ENCODE data around the gene DLEU7. TPM values are rescaled to one million over a fixed set of nuclear protein-coding genes. Genes with fewer than 3 reads are reported as not detected.

The DLEU7 gene
- total RNA-seq, 6 experiments from 2014 or later = 0.12 to 0.38 (median 0.33) TPM; not detected in 3

DNA sequence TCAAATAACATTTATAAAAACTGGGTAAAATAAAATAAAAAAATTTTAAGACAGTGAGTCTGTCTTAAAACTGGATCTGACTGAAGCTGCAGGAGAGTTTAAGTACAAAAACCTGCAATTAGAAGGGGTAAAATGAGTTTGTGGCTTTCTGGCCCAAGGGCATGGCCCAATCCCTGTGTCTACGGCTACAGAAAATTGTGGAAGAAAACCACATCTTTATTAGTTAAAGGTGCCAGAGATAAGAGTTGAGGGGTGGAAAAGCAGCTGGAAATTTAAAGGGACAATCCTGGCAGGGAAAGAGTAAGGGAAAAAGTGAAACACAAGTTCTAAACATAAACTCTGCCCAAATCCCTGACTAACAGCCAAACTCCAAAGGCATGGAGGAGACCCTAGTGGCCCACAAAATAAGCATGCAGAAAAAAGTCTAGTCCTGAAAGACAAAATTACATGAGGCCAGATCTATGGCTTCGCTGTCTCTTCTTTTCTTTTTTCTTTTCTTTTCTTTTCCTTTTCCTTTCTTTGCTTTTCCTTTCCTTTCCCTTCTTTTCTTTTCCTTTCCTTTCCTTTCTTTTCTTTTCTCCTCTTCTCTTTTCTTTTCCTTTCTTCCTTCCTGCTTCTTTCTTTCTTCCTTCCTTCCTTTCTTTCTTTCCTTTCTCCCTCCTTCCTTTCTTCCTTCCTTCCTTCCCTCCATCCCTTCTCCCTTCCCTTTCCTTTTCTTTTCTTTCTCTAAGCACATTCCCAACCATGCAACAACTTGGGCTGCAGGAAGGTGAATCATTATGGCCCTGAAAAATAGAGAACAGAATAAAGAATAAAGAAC lies 23.5 kb upstream of the DLEU7 start:
- H3K9me3 ChIP-seq = no peaks in the 10 kb centered on the region
- no peaks in the 10 kb centered on the region for H3K27me3 ChIP-seq
- no peaks in the 10 kb centered on the region for H3K36me3 ChIP-seq
- H3K27ac ChIP-seq = no peak overlapping the region
- DNase-seq (no peak), ATAC-seq (no peak)
- H3K4me3 ChIP-seq = no peak overlapping the region
- 83% methylated on average over 2 of the region's 2 CpGs for WGBS (ENCODE audit: insufficient coverage, low coverage, low lambda C conversion rate, missing lambda C conversion rate)
- intact Hi-C loops (cut with DNase I) = no loop called here
- no peaks in the 10 kb centered on the region for H3K4me1 ChIP-seq
- no peak for TF ChIP-seq POLR2A (IDR thresholded peaks at IDR 0.05)
- TF ChIP-seq, protein P1, sequence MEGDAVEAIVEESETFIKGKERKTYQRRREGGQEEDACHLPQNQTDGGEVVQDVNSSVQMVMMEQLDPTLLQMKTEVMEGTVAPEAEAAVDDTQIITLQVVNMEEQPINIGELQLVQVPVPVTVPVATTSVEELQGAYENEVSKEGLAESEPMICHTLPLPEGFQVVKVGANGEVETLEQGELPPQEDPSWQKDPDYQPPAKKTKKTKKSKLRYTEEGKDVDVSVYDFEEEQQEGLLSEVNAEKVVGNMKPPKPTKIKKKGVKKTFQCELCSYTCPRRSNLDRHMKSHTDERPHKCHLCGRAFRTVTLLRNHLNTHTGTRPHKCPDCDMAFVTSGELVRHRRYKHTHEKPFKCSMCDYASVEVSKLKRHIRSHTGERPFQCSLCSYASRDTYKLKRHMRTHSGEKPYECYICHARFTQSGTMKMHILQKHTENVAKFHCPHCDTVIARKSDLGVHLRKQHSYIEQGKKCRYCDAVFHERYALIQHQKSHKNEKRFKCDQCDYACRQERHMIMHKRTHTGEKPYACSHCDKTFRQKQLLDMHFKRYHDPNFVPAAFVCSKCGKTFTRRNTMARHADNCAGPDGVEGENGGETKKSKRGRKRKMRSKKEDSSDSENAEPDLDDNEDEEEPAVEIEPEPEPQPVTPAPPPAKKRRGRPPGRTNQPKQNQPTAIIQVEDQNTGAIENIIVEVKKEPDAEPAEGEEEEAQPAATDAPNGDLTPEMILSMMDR (IDR thresholded peaks at IDR 0.05) = no peak

DNA sequence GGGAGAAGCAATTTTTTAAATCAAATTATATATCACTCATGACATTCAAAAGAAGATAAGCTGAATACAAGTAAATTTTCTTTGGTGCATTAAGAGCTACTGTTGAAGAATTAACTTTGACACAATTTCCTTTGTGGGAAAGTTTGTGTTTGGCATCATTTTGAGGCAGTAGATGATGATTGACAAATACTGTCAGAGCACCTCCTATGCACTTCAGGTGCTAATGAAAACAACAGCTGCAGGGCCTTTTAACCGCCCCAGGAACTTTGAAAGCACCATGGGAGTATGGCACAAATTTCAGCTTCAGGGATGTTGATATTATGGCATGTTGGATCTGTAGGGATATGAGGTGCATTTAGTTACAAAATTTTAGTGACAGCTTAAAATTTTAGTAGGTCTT lies 21.0 kb upstream of the DLEU7 start:
- no peak overlapping the region for H3K27ac ChIP-seq

DNA sequence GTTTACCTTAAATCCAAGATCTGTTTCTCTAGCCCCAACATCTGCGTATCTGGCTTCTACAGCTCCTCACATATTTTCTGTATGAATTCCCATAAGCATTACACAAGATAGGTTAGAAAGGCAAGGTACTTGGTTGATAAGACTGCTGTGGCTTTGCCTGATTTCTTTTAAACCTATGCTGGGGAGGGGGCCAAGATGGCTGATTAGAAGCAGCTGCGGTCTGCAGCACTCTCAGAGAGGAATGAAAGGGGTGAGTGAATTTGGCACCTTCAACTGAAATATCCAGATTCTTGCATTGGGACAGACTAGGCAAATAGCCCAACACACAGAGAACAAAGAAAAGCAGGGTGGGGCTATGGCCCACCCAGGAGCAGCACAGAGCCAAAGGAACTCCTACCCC lies 12.2 kb upstream of the DLEU7 start:
- 65% methylated on average over 2 of the region's 2 CpGs for WGBS (ENCODE audit: insufficient coverage, low coverage, low lambda C conversion rate, missing lambda C conversion rate)
- intact Hi-C loops (cut with DNase I) = no loop called here
- H3K27ac ChIP-seq = no peak overlapping the region
- no peaks in the 10 kb centered on the region for H3K4me1 ChIP-seq
- no peaks in the 10 kb centered on the region for H3K9me3 ChIP-seq
- no peaks in the 10 kb centered on the region for H3K27me3 ChIP-seq
- H3K36me3 ChIP-seq = no peaks in the 10 kb centered on the region
- H3K4me3 ChIP-seq = no peak overlapping the region
- DNase-seq (no peak), ATAC-seq (no peak)
- TF ChIP-seq, protein P1 (IDR thresholded peaks at IDR 0.05) = no peak
- TF ChIP-seq POLR2A (IDR thresholded peaks at IDR 0.05) = no peak

More for the DNA sequence above, 21.0 kb upstream of the DLEU7 start:
- intact Hi-C loops (cut with DNase I) = no loop called here
- DNase-seq = no peak
- no peaks in the 10 kb centered on the region for H3K4me1 ChIP-seq
- WGBS (ENCODE audit: insufficient coverage, low coverage, low lambda C conversion rate, missing lambda C conversion rate) = 60% methylated on average over 1 of the region's 1 CpG
- TF ChIP-seq POLR2A (IDR thresholded peaks at IDR 0.05) = no peak
- TF ChIP-seq, protein P1 (IDR thresholded peaks at IDR 0.05) = no peak
- ATAC-seq = no peak
- H3K4me3 ChIP-seq = no peak overlapping the region
- no peaks in the 10 kb centered on the region for H3K9me3 ChIP-seq
- no peaks in the 10 kb centered on the region for H3K27me3 ChIP-seq
- no peaks in the 10 kb centered on the region for H3K36me3 ChIP-seq

DNA sequence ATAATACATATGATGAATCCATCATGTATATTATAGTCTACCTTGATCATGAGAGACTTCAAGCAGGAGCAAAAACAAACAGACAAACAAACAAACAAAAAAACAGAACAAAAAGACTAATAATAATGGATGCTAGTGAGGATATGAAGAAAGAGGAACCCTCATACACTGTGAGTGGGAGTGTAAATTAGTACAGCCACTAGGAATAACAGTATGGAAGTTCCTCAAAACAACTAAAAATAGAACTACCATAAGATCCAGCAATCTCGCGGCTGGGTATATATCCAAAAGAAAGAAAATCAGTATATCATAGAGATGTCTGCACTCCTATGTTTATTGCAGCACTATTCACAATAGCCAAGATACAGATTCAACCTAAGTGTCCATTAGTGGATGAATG lies 7.0 kb upstream of the DLEU7 start:
- TF ChIP-seq, protein P1 (IDR thresholded peaks at IDR 0.05) = no peak
- TF ChIP-seq POLR2A (IDR thresholded peaks at IDR 0.05) = no peak
- whole genome bisulfite sequencing (ENCODE audit: insufficient coverage, low coverage, low lambda C conversion rate, missing lambda C conversion rate) = 74% methylated on average over 2 of the region's 2 CpGs
- Histone ChIP-seq H3K27ac (no peak overlapping the region), H3K36me3 (no peaks in the 10 kb centered on the region), H3K4me1 (peaks cover 0 to 5% (median 0%) of the 10 kb centered on the region in 4 donors), H3K27me3 (no peaks in the 10 kb centered on the region), H3K9me3 (no peaks in the 10 kb centered on the region), H3K4me3 (no peak overlapping the region)
- DNase-seq = no peak
- ATAC-seq = no peak
- intact Hi-C loops (cut with DNase I) = no loop called here

All from right lobe of liver (tissue), 6 donors.